PC-9 (cell line): Measurements from ENCODE around the gene SBNO1. TPM values are rescaled to one million over a fixed set of nuclear protein-coding genes. Genes with fewer than 3 reads are reported as not detected.
"Not testable (repeated sequence)": the region's sequence is repeated elsewhere in the genome, so short reads cannot be mapped to it uniquely, and the experiment has no call there.

Experiments
- BruUV-seq: library from RNA; stranded (reverse); fragments of 400-500 nt; replicated peaks from 2 replicates; lab custom pipeline; 2021; lab: Mats Ljungman, UMichigan
- CTCF ChIA-PET: fragments of 300-600 bp; sonication (Branson Sonifier 250); formaldehyde crosslinking; loops from one replicate; lab custom pipeline; 2022; ENCODE audit warnings: antibody characterized with exemption; lab: Charles Lee
- POLR2A ChIA-PET: fragments of 300-600 bp; sonication (Branson Sonifier 250); formaldehyde crosslinking; loops from one replicate; lab custom pipeline; 2022; ENCODE audit warnings: antibody characterized with exemption; ENCODE audit not compliant: unreplicated experiment; lab: Charles Lee
- DNase-seq, 2 experiments: peaks; one replicate each; pipeline versions ENCODE4 v3.0.0 to v3.0.0-alpha.2; 2015 to 2022; ENCODE audit warnings: mixed read lengths in 1 of 2
- H2AFZ ChIP-seq: fragments of 200-600 bp; sonication (generic); 2 replicates; pipeline ENCODE4 v1.8.1; 2017; ENCODE audit warnings: antibody characterized with exemption
- H3F3A ChIP-seq: fragments of 200-600 bp; sonication (generic); 2 replicates; pipeline ENCODE4 v1.8.1; 2017; ENCODE audit warnings: antibody characterized with exemption, mild to moderate bottlenecking, low read depth; ENCODE audit not compliant: insufficient read depth
- H3K27ac ChIP-seq: fragments of 200-600 bp; sonication (generic); 2 replicates; pipeline ENCODE4 v1.6.1; 2016; ENCODE audit warnings: mixed run types
- H3K27me3 ChIP-seq: fragments of 200-600 bp; sonication (generic); 2 replicates; pipeline ENCODE4 v1.6.1; 2016; ENCODE audit warnings: low read depth, mixed run types; ENCODE audit not compliant: insufficient read depth
- H3K36me3 ChIP-seq: fragments of 200-600 bp; sonication (generic); 2 replicates; pipeline ENCODE4 v1.6.1; 2016; ENCODE audit warnings: low read depth, mixed run types
- H3K4me1 ChIP-seq: fragments of 200-600 bp; sonication (generic); replicated peaks from 2 replicates; pipeline ENCODE4 v1.6.1; 2016; ENCODE audit warnings: mixed run types; ENCODE audit not compliant: insufficient read depth
- H3K4me2 ChIP-seq: fragments of 200-600 bp; sonication (generic); 2 replicates; pipeline ENCODE4 v1.6.1; 2017; ENCODE audit warnings: mixed run types
- H3K4me3 ChIP-seq: fragments of 200-600 bp; sonication (generic); 2 replicates; pipeline ENCODE4 v1.6.1; 2016; ENCODE audit warnings: mixed run types
- H3K79me2 ChIP-seq: fragments of 200-600 bp; sonication (generic); 2 replicates; pipeline ENCODE4 v1.6.1; 2017; ENCODE audit warnings: low read depth, mixed run types
- H3K9me2 ChIP-seq: fragments of 200-600 bp; sonication (generic); 2 replicates; pipeline ENCODE4 v1.8.1; 2017; ENCODE audit warnings: mild to moderate bottlenecking; ENCODE audit not compliant: insufficient read depth
- H3K9me3 ChIP-seq: fragments of 200-600 bp; sonication (generic); 2 replicates; pipeline ENCODE4 v1.8.1; 2016; ENCODE audit warnings: low read depth; ENCODE audit not compliant: insufficient read depth
- H4K20me1 ChIP-seq: fragments of 200-600 bp; sonication (generic); 2 replicates; pipeline ENCODE4 v1.8.1; 2017; ENCODE audit not compliant: insufficient read depth
- EZH2 ChIP-seq: fragments of 200-600 bp; sonication (generic); IDR thresholded peaks from 2 replicates; pipeline ENCODE4 v1.8.0; 2017; ENCODE audit warnings: antibody characterized with exemption, low read depth
- intact Hi-C: fragments of 100-400 bp; cut with micrococcal nuclease; formaldehyde crosslinking; loops from one replicate; pipeline ENCODE4 v1.10.0; 2022; ENCODE audit not compliant: unreplicated experiment
- total RNA-seq: library from RNA; stranded (reverse); gene quantifications from 2 replicates; pipeline ENCODE4 v1.2.3, GENCODE V29; 2021
- TF ChIP-seq, protein P1 (sequence below): fragments of 200-600 bp; sonication (generic); conservative IDR thresholded peaks from 2 replicates; pipeline ENCODE4 v1.6.1; 2017; ENCODE audit warnings: mixed run types, antibody characterized with exemption, mild to moderate bottlenecking, moderate library complexity

The SBNO1 gene
- total RNA-seq, 1 experiment from 2014 or later, result 43.1 TPM

DNA sequence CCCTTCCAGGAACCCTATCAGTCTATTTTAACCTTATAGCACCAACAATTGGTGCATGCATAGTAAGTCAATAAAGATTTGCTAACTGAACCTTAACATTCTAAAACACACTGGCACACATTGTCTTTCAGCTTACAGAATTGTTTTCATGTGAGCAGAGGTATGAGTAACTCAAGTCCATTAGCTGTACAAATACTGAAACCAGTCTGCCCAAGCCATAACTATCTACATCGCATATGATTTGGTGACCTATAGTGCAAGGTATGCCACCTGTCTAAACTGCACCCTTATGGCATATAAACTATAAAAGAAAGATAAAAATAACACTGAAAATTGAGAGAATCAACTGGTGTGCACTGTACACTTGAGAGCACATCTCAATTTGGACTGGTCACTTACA, 34.8 kb downstream of the SBNO1 start:
- Histone ChIP-seq H3K4me3 (no peak overlapping the region), H3K9me3 (no peaks in the 10 kb centered on the region), H3K79me2 (no peaks in the 10 kb centered on the region), H3K36me3 (peaks cover 29% of the 10 kb centered on the region), H3K4me2 (no peak overlapping the region), H3K27me3 (no peaks in the 10 kb centered on the region), H2AFZ (no peak overlapping the region), H3K27ac (no peak overlapping the region), H3F3A (0 out of 2 replicates have a peak, but pooled peaks cover 14% of the 10 kb centered on the region), H3K9me2 (no peaks in the 10 kb centered on the region), H4K20me1 (no peaks in the 10 kb centered on the region; the same call in 1 of the 2 replicates), H3K4me1 (no peaks in the 10 kb centered on the region)
- TF ChIP-seq EZH2, result no peak
- TF ChIP-seq, protein P1, sequence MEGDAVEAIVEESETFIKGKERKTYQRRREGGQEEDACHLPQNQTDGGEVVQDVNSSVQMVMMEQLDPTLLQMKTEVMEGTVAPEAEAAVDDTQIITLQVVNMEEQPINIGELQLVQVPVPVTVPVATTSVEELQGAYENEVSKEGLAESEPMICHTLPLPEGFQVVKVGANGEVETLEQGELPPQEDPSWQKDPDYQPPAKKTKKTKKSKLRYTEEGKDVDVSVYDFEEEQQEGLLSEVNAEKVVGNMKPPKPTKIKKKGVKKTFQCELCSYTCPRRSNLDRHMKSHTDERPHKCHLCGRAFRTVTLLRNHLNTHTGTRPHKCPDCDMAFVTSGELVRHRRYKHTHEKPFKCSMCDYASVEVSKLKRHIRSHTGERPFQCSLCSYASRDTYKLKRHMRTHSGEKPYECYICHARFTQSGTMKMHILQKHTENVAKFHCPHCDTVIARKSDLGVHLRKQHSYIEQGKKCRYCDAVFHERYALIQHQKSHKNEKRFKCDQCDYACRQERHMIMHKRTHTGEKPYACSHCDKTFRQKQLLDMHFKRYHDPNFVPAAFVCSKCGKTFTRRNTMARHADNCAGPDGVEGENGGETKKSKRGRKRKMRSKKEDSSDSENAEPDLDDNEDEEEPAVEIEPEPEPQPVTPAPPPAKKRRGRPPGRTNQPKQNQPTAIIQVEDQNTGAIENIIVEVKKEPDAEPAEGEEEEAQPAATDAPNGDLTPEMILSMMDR, result no peak
- ChIA-PET CTCF (no interaction called here), POLR2A (no interaction called here)
- intact Hi-C loops, result no loop called here
- BruUV-seq, result no TSS peak
- no peak for DNase-seq

DNA sequence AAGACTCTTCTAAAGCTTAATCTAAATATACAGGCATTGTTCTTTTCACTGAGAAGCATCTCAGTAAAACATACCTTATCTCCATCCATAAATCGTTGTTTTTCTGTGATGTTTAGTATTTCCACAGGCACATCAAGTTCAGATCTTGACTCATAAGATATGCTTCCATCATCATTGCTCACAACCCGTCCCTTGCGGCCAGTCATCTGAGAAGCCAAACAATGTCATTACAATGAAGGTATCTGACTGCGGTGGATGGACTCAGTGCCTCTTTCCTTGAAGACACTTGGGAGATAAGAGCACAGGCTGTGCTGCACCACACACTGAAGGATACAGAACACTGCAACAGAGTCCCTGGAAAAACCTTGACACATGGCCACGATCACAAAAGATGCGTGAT, 44.8 kb downstream of the SBNO1 start:
- CTCF ChIA-PET, result interaction anchor here (0.6 kb wide), 1 partner anchor 46 kb away, joined by 5 read pairs; no protein-coding TSS in a partner anchor

DNA sequence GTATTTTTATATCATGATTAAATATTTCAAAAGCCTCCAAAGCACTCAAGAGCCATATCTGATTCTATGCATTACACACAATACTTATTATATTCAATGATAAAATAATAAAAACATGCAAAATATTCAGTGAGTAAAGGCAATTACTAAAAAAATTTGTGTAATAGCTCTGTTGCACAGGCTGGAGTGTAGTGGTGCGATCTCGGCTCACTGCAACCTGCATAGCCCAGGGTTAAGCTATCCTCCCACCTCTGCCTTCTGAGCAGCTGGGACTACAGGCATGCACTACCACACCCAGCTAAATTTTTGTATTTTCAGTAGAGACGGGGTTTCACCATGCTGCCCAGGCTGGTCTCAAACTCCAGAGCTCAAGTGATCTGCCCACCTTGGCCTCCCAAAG, 45.4 kb downstream of the SBNO1 start:
- TF ChIP-seq, protein P1, result no peak
- no peak for TF ChIP-seq EZH2
- CTCF ChIA-PET, result interaction anchor here (0.6 kb wide), 1 partner anchor 46 kb away, joined by 5 read pairs; no protein-coding TSS in a partner anchor
- DNase-seq, result no peak
- Histone ChIP-seq H4K20me1 (no peaks in the 10 kb centered on the region), H3K9me3 (no peaks in the 10 kb centered on the region), H3K36me3 (peaks cover 26% of the 10 kb centered on the region), H3F3A (peaks cover 12% of the 10 kb centered on the region; the same call in 1 of the 2 replicates), H3K9me2 (no peaks in the 10 kb centered on the region), H3K79me2 (no peaks in the 10 kb centered on the region), H3K4me1 (no peaks in the 10 kb centered on the region), H3K27me3 (no peaks in the 10 kb centered on the region), H2AFZ (no peak overlapping the region), H3K4me3 (no peak overlapping the region), H3K4me2 (no peak overlapping the region), H3K27ac (no peak overlapping the region)
- intact Hi-C loops, result no loop called here
- BruUV-seq, result no TSS peak
- POLR2A ChIA-PET, result no interaction called here

More for the DNA sequence above, 44.8 kb downstream of the SBNO1 start:
- Histone ChIP-seq H3K4me3 (no peak overlapping the region), H2AFZ (no peak overlapping the region), H3F3A (peaks cover 10% of the 10 kb centered on the region; the same call in 1 of the 2 replicates), H4K20me1 (no peaks in the 10 kb centered on the region), H3K27me3 (no peaks in the 10 kb centered on the region), H3K36me3 (peaks cover 26% of the 10 kb centered on the region), H3K9me2 (no peaks in the 10 kb centered on the region), H3K9me3 (no peaks in the 10 kb centered on the region), H3K27ac (no peak overlapping the region), H3K4me1 (no peaks in the 10 kb centered on the region), H3K4me2 (no peak overlapping the region), H3K79me2 (no peaks in the 10 kb centered on the region)
- no peak for DNase-seq
- no TSS peak for BruUV-seq
- TF ChIP-seq, protein P1, result no peak
- no peak for TF ChIP-seq EZH2
- intact Hi-C loops, result no loop called here
- POLR2A ChIA-PET, result no interaction called here

DNA sequence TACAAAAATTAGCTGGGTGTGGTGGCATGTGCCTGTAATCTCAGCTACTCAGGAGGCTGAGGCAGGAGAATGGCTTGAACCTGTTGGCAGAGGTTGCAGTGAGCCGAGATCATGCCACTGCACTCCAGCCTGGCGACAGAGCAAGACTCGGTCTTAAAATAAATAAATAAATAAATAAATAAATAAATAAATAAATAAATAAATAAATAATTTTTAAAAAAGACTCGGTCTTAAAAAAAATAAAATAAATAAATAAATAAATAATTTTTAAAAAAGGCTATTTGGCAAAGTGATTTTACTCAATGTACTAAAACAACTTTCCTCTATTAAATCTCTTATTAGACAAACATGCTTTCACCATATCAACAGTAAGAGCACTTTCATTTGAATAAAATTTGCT, 51.6 kb downstream of the SBNO1 start:
- H3K4me3 ChIP-seq, H3K79me2 ChIP-seq, POLR2A ChIA-PET, CTCF ChIA-PET, H3K4me2 ChIP-seq, intact Hi-C loops, H3K9me3 ChIP-seq, H3K27ac ChIP-seq, H3K9me2 ChIP-seq, BruUV-seq, H3K27me3 ChIP-seq, H4K20me1 ChIP-seq, H3K4me1 ChIP-seq, H2AFZ ChIP-seq, DNase-seq: not testable (repeated sequence)
- H3F3A ChIP-seq, result peaks cover 14% of the 10 kb centered on the region; the same call in 1 of the 2 replicates
- peaks cover 12% of the 10 kb centered on the region for H3K36me3 ChIP-seq
